Fibroblast of skin of left biceps (primary cell): ENCODE results near the gene RHOU.

ENCODE experiments used
- DNase-seq, 2 experiments: peaks; one replicate each; pipeline ENCODE4 v3.0.0-alpha.2; 2013; ENCODE audit warnings: low read depth in 2 of 2

The RHOU gene

GRCh38 chr1:228736844-228737445, 1.7 kb downstream of the RHOU start:
- DNase-seq, result no peak

- no peak for DNase-seq
Observed at GRCh38 chr1:228737601-228738041, 2.3 kb downstream of the RHOU start.

GRCh38 chr1:228739826-228740225, 4.5 kb downstream of the RHOU start:
- no peak for DNase-seq

- no peak for DNase-seq
Observed at GRCh38 chr1:228740543-228741317, 5.5 kb downstream of the RHOU start.

- no peak for DNase-seq
Observed at GRCh38 chr1:228742281-228742860, 7.1 kb downstream of the RHOU start.

- no peak for DNase-seq
Observed at GRCh38 chr1:228743405-228743804, 8.1 kb downstream of the RHOU start.

- no peak for DNase-seq
Observed at GRCh38 chr1:228744356-228744755, 9.1 kb downstream of the RHOU start.

- no peak for DNase-seq
Observed at GRCh38 chr1:228744918-228745317, 9.6 kb downstream of the RHOU start.

GRCh38 chr1:228745497-228745896, 10.2 kb downstream of the RHOU start:
- DNase-seq, result no peak

GRCh38 chr1:228747301-228747935, 12.1 kb downstream of the RHOU start:
- DNase-seq, result no peak

GRCh38 chr1:228748029-228748428, 12.8 kb downstream of the RHOU start:
- DNase-seq, result no peak

- DNase-seq, result no peak
Observed at GRCh38 chr1:228748431-228748830, 13.2 kb downstream of the RHOU start.

GRCh38 chr1:228749765-228750164, 14.5 kb downstream of the RHOU start:
- DNase-seq, result no peak

- no peak for DNase-seq
Observed at GRCh38 chr1:228750915-228751314, 15.6 kb downstream of the RHOU start.

GRCh38 chr1:228751360-228752098, 16.2 kb downstream of the RHOU start:
- no peak for DNase-seq

- no peak for DNase-seq
Observed at GRCh38 chr1:228752258-228752657, 17.0 kb downstream of the RHOU start.

GRCh38 chr1:228752675-228753265, 17.5 kb downstream of the RHOU start:
- DNase-seq, result no peak

GRCh38 chr1:228753287-228753686, 18.0 kb downstream of the RHOU start:
- DNase-seq, result no peak

GRCh38 chr1:228753786-228754360, 18.6 kb downstream of the RHOU start:
- DNase-seq, result no peak

GRCh38 chr1:228754646-228755268, 19.5 kb downstream of the RHOU start:
- DNase-seq, result no peak

GRCh38 chr1:228755800-228756199, 20.5 kb downstream of the RHOU start:
- DNase-seq, result no peak
